K562 (cell line): ENCODE results near the gene AMMECR1L. TPM values are rescaled to one million over a fixed set of nuclear protein-coding genes. Genes with fewer than 3 reads are reported as not detected.

Experiments used
- ATAC-seq: fragments of 200-7000 bp; cut with Tn5 transposase; 3 replicates; pipeline ENCODE4 v1.9.1; 2020; ENCODE audit warnings: moderate library complexity
- BruUV-seq: library from RNA; stranded (reverse); fragments of 400-500 nt; replicated peaks from 2 replicates; lab custom pipeline; 2021; lab: Mats Ljungman, UMichigan
- CTCF ChIA-PET: fragments of 300-600 bp; formaldehyde crosslinking; extraction: SDS; loops from one replicate; lab custom pipeline; 2021; ENCODE audit warnings: low intra/inter-chr PET ratio; lab: Yijun Ruan, JAX
- POLR2A ChIA-PET: fragments of 300-600, 350-650 bp; sonication (Branson Sonifier 250); formaldehyde crosslinking; extraction: SDS; loops from one replicate; lab custom pipeline; 2021; ENCODE audit warnings: antibody characterized with exemption, inconsistent platforms; lab: Yijun Ruan, JAX
- DNase-seq, 4 experiments: peaks; one replicate each; pipeline versions ENCODE4 v3.0.0 to v3.0.0-alpha.2; 2011 to 2018; ENCODE audit warnings: low spot score in 3 of 4, mixed read lengths in 3 of 4; ENCODE audit errors: extremely low read depth in 1 of 4
- FAIRE-seq: peaks from 2 replicates; lab custom pipeline; 2011; peaks lifted over from hg19 to GRCh38; lab: Jason Lieb, UNC
- H2AFZ ChIP-seq: 2 replicates; pipeline ENCODE4 v1.6.0; 2011; ENCODE audit warnings: low read depth, low read length, control low read depth, inconsistent platforms
- H3K27ac ChIP-seq: fragments of 200-600 bp; 3 replicates; pipeline ENCODE4 v1.8.0; 2011; ENCODE audit warnings: low read depth, mild to moderate bottlenecking, control low read depth, inconsistent platforms, low read length, moderate library complexity, mixed read lengths; ENCODE audit errors: extremely low read depth
- H3K27me3 ChIP-seq, 2 experiments: fragments of 300-600 bp in 1 of 2; 2 replicates in 1 of 2; 3 replicates in 1 of 2; pipeline versions ENCODE4 v1.6.0 to v1.8.0; 2011; ENCODE audit warnings: inconsistent platforms in 2 of 2, low read length in 2 of 2, mild to moderate bottlenecking in 1 of 2, mixed read lengths in 1 of 2, moderate library complexity in 1 of 2; ENCODE audit not compliant: control insufficient read depth in 2 of 2, insufficient read depth in 2 of 2
- H3K36me3 ChIP-seq: fragments of 300-600 bp; 3 replicates; pipeline ENCODE4 v1.8.0; 2011; ENCODE audit warnings: mild to moderate bottlenecking, low read length, inconsistent platforms; ENCODE audit not compliant: control insufficient read depth, insufficient read depth
- H3K4me1 ChIP-seq, 2 experiments: fragments of 200-600 bp in 1 of 2; replicated peaks in 1 of 2; 2 replicates in 1 of 2; 3 replicates in 1 of 2; pipeline versions ENCODE4 v1.5.1 to v1.8.0; 2011; ENCODE audit warnings: inconsistent platforms in 2 of 2, low read length in 2 of 2, mild to moderate bottlenecking in 1 of 2, mixed read lengths in 1 of 2, moderate library complexity in 1 of 2; ENCODE audit not compliant: control insufficient read depth in 2 of 2, insufficient read depth in 2 of 2
- H3K4me2 ChIP-seq: 2 replicates; pipeline ENCODE4 v1.6.1; 2011; ENCODE audit warnings: low read length, control low read depth, inconsistent platforms, mixed read lengths; ENCODE audit not compliant: insufficient read depth
- H3K4me3 ChIP-seq: fragments of 200-600 bp; sonication (generic), shearing (Covaris generic); 2 replicates; pipeline ENCODE4 v1.5.1; 2016; ENCODE audit warnings: control low read depth, inconsistent platforms
- H3K79me2 ChIP-seq: fragments of 200-600 bp; 3 replicates; pipeline ENCODE4 v1.8.0; 2011; ENCODE audit warnings: low read length, inconsistent platforms; ENCODE audit not compliant: control insufficient read depth, insufficient read depth
- H3K9ac ChIP-seq, 2 experiments: 2 replicates each; pipeline versions ENCODE4 v1.6.0 to v1.6.1; 2011; ENCODE audit warnings: low read depth in 2 of 2, low read length in 2 of 2, control low read depth in 1 of 2, inconsistent platforms in 1 of 2, mild to moderate bottlenecking in 1 of 2, mixed read lengths in 1 of 2; ENCODE audit not compliant: insufficient read depth in 1 of 2
- H3K9me1 ChIP-seq: one replicate; pipeline ENCODE4 v1.6.0; 2011; ENCODE audit warnings: inconsistent platforms, mild to moderate bottlenecking, low read length, moderate library complexity; ENCODE audit not compliant: control insufficient read depth, insufficient read depth
- H3K9me3 ChIP-seq: replicated peaks from 2 replicates; pipeline ENCODE4 v1.5.1; 2011; ENCODE audit warnings: low read depth, low read length, inconsistent platforms; ENCODE audit not compliant: control insufficient read depth, insufficient read depth
- H4K20me1 ChIP-seq: replicated peaks from 2 replicates; pipeline ENCODE4 v1.6.1; 2011; ENCODE audit warnings: low read length, inconsistent platforms, mixed read lengths; ENCODE audit not compliant: control insufficient read depth, insufficient read depth
- HMG20B ChIP-seq: fragments of 250-450 bp; sonication (Bioruptor Pico); IDR thresholded peaks from 2 replicates; pipeline ENCODE4 v1.5.0; 2021; ENCODE audit warnings: mild to moderate bottlenecking
- NR2C2 ChIP-seq, 2 experiments: fragments of 200-800 bp in 1 of 2; sonication (Bioruptor generic) in 1 of 2; sonication (generic) in 1 of 2; formaldehyde crosslinking in 1 of 2; IDR thresholded peaks; 2 replicates each; pipeline versions ENCODE4 v1.6.1 to v1.8.0; 2016 to 2022; ENCODE audit warnings: mild to moderate bottlenecking in 1 of 2, missing compliant biosample characterization in 1 of 2, missing genetic modification characterization in 1 of 2, missing genetic modification reagents in 1 of 2
- WGBS: fragments of 100-300 bp; shearing (Covaris generic); methylation state at CpG from one replicate; pipeline ENCODE4 v1.1.6; 2016; ENCODE audit warnings: low coverage, mixed read lengths; ENCODE audit not compliant: insufficient coverage; ENCODE audit errors: missing lambda C conversion rate; 5-methylcytosine and 5-hydroxymethylcytosine counted together
- in situ Hi-C: fragments of 300-500 bp; cut with MboI; formaldehyde crosslinking; loops from 4 replicates; pipeline ENCODE4 v1.15.0; 2018; ENCODE audit warnings: inconsistent platforms, mixed read lengths
- intact Hi-C: fragments of 100-400 bp; cut with micrococcal nuclease; formaldehyde crosslinking; loops from 2 replicates; pipeline ENCODE4 v1.14.2; 2022
- polyA plus RNA-seq, 8 experiments: library from polyadenylated mRNA; depleted of rRNA in 4 of 8; stranded (reverse) in 5 of 8; unstranded in 3 of 8; fragments of >200 nt; fragmentation: Nextera tagmentation in 2 of 8; fragmentation: Illumina TruSeq in 1 of 8; extraction: Ambion mirVana in 2 of 8; extraction: Trizol in 1 of 8; gene quantifications; 2 replicates each; pipeline versions ENCODE4 v1.2.1 to v1.2.3, GENCODE V29; 2011 to 2014; ENCODE audit warnings: inconsistent platforms in 1 of 8, missing spikeins in 1 of 8
- total RNA-seq, 7 experiments: library from RNA; depleted of rRNA in 6 of 7; stranded (reverse); fragments of >200 nt in 6 of 7; fragmentation: Illumina TruSeq in 2 of 7; extraction: Trizol in 2 of 7; gene quantifications; 2 replicates each; pipeline versions ENCODE4 v1.2.1 to v1.2.3, GENCODE V29; 2011 to 2021; ENCODE audit warnings: low replicate concordance in 1 of 7
- TF ChIP-seq, protein P1 (sequence below): sonication (generic); formaldehyde crosslinking; IDR thresholded peaks from 2 replicates; pipeline ENCODE4 v1.8.0; 2023; ENCODE audit warnings: missing genetic modification reagents, mild to moderate bottlenecking, borderline replicate concordance

Gene AMMECR1L
- total and polyA plus RNA-seq, 9 of the 15 experiments (the other 6 are each of a cell fraction or from before 2014, with no cell fraction given): 3.7 to 15.3 (median 9.1) TPM

DNA sequence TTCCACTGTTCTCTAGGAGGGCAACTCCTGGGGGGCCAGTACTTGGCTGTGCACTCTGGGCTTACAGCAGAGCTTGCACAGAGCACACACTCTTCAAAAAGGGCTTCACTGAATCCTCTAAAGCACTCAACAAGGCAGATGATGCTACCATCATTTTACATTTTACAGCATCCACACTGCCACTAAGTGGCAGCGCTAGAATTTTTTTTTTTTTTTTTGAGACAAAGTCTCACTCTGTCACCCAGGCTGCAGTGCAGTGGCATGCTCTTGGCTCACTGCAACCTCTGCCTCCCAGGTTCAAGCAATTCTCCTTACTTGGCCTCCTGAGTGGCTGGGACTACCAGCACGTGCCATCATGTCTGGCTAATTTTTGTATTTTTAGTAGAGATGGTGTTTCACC lies 8.6 kb downstream of the AMMECR1L start:
- BruUV-seq: no TSS peak
- no peak overlapping the region for H3K4me2 ChIP-seq
- H2AFZ ChIP-seq: no peak overlapping the region
- no peaks in the 10 kb centered on the region for H3K27me3 ChIP-seq
- no peak overlapping the region for H3K27ac ChIP-seq
- intact Hi-C loops (loop anchor here (10.0 kb wide), 1 partner anchor 88 kb away; no protein-coding TSS in a partner anchor), in situ Hi-C loops (no loop called here)
- ATAC-seq (no peak; the same call in 2 of the 3 replicates), FAIRE-seq (no peak), DNase-seq (no peak)
- 79% methylated on average over 2 of the region's 2 CpGs for WGBS
- H3K79me2 ChIP-seq: peaks cover 66% of the 10 kb centered on the region
- H4K20me1 ChIP-seq: no peaks in the 10 kb centered on the region; the same call in 1 of the 2 replicates
- TF ChIP-seq NR2C2 (CRISPR knock-in tag; IDR thresholded peaks at IDR 0.05) (no peak), NR2C2 (tag; IDR thresholded peaks at IDR 0.05) (no peak), HMG20B (CRISPR knock-in tag) (no peak)
- TF ChIP-seq, protein P1, sequence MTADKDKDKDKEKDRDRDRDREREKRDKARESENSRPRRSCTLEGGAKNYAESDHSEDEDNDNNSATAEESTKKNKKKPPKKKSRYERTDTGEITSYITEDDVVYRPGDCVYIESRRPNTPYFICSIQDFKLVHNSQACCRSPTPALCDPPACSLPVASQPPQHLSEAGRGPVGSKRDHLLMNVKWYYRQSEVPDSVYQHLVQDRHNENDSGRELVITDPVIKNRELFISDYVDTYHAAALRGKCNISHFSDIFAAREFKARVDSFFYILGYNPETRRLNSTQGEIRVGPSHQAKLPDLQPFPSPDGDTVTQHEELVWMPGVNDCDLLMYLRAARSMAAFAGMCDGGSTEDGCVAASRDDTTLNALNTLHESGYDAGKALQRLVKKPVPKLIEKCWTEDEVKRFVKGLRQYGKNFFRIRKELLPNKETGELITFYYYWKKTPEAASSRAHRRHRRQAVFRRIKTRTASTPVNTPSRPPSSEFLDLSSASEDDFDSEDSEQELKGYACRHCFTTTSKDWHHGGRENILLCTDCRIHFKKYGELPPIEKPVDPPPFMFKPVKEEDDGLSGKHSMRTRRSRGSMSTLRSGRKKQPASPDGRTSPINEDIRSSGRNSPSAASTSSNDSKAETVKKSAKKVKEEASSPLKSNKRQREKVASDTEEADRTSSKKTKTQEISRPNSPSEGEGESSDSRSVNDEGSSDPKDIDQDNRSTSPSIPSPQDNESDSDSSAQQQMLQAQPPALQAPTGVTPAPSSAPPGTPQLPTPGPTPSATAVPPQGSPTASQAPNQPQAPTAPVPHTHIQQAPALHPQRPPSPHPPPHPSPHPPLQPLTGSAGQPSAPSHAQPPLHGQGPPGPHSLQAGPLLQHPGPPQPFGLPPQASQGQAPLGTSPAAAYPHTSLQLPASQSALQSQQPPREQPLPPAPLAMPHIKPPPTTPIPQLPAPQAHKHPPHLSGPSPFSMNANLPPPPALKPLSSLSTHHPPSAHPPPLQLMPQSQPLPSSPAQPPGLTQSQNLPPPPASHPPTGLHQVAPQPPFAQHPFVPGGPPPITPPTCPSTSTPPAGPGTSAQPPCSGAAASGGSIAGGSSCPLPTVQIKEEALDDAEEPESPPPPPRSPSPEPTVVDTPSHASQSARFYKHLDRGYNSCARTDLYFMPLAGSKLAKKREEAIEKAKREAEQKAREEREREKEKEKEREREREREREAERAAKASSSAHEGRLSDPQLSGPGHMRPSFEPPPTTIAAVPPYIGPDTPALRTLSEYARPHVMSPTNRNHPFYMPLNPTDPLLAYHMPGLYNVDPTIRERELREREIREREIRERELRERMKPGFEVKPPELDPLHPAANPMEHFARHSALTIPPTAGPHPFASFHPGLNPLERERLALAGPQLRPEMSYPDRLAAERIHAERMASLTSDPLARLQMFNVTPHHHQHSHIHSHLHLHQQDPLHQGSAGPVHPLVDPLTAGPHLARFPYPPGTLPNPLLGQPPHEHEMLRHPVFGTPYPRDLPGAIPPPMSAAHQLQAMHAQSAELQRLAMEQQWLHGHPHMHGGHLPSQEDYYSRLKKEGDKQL (CRISPR knock-in tag): no peak
- H3K9ac ChIP-seq: no peak overlapping the region
- H3K4me3 ChIP-seq: no peak overlapping the region
- peaks cover 62% of the 10 kb centered on the region for H3K36me3 ChIP-seq
- H3K9me1 ChIP-seq: no peaks in the 10 kb centered on the region
- no peaks in the 10 kb centered on the region; a peak in 1 of 5 replicates for H3K4me1 ChIP-seq
- no peaks in the 10 kb centered on the region for H3K9me3 ChIP-seq
- ChIA-PET POLR2A (no interaction called here), CTCF (no interaction called here)
